ENCODE results near the gene ABCC2. TPM values are rescaled to one million over a fixed set of nuclear protein-coding genes. Genes with fewer than 3 reads are reported as not detected.

The ABCC2 gene
- total and polyA plus RNA-seq, 2 experiments from 2014 or later, result 0.45 to 2.4 TPM

DNA sequence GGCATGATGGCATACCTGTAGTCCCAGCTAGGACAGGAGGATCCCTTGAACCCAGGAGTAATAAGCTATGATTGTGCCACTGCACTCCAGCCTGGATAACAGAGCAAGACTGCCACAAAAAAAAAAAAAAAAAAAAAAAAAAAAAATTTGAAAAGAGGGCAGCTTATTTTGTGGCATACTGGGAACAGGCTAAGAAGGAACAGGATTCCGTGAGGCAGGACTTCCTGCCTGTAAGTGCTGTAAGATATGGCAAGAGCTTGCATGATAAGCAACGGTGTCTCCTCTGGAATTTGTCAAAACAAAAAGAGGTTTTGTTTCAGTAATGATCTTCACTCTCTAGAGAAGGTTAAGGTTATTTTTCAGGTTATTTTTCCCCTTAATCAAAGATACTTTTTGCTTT, 101.1 kb downstream of the ABCC2 start:
- no peaks in the 10 kb centered on the region for H3K9me3 Mint-ChIP-seq
- DNase-seq (ENCODE audit: low spot score), result no peak
- Histone ChIP-seq H3F3A (replicated peaks; ENCODE audit: low read depth) (peaks cover 10% of the 10 kb centered on the region), H3K27ac (ENCODE audit: low read depth) (no peak overlapping the region), H3K9me2 (ENCODE audit: insufficient read depth) (no peaks in the 10 kb centered on the region), H3K36me3 (ENCODE audit: insufficient read depth) (peaks cover 99% of the 10 kb centered on the region), H3K4me2 (no peak overlapping the region), H3K27me3 (ENCODE audit: insufficient read depth) (no peaks in the 10 kb centered on the region), H3K4me1 (ENCODE audit: insufficient read depth) (no peaks in the 10 kb centered on the region), H3K79me2 (replicated peaks; ENCODE audit: insufficient read depth) (peaks cover 10% of the 10 kb centered on the region; the same call in 1 of the 2 replicates), H3K4me3 (no peak overlapping the region), H2AFZ (no peak overlapping the region), H4K20me1 (replicated peaks; ENCODE audit: insufficient read depth) (peaks cover 29% of the 10 kb centered on the region)
- peaks cover 5% of the 10 kb centered on the region for H3K27me3 Mint-ChIP-seq (ENCODE audit: insufficient read depth, low read depth, poor library complexity)
- no peak for ATAC-seq
- TF ChIP-seq NANOG (IDR thresholded peaks at IDR 0.05; ENCODE audit: borderline replicate concordance) (no peak), CREB1 (CRISPR knock-in tag; IDR thresholded peaks at IDR 0.05; ENCODE audit: low read depth) (no peak), JUNB (IDR thresholded peaks at IDR 0.05; ENCODE audit: unreplicated experiment) (no peak), ZNF331 (CRISPR knock-in tag; IDR thresholded peaks at IDR 0.05; ENCODE audit: low read depth) (no peak), EZH2 (IDR thresholded peaks at IDR 0.05; ENCODE audit: low read depth, unreplicated experiment) (no peak), ZNF114 (CRISPR knock-in tag; IDR thresholded peaks at IDR 0.05) (no peak), STAT1 (IDR thresholded peaks at IDR 0.05; ENCODE audit: unreplicated experiment) (no peak), POLR2AphosphoS5 (IDR thresholded peaks at IDR 0.05; ENCODE audit: low read depth) (no peak), EZH2phosphoT487 (IDR thresholded peaks at IDR 0.05; ENCODE audit: unreplicated experiment) (no peak)
- TF ChIP-seq, protein P1, sequence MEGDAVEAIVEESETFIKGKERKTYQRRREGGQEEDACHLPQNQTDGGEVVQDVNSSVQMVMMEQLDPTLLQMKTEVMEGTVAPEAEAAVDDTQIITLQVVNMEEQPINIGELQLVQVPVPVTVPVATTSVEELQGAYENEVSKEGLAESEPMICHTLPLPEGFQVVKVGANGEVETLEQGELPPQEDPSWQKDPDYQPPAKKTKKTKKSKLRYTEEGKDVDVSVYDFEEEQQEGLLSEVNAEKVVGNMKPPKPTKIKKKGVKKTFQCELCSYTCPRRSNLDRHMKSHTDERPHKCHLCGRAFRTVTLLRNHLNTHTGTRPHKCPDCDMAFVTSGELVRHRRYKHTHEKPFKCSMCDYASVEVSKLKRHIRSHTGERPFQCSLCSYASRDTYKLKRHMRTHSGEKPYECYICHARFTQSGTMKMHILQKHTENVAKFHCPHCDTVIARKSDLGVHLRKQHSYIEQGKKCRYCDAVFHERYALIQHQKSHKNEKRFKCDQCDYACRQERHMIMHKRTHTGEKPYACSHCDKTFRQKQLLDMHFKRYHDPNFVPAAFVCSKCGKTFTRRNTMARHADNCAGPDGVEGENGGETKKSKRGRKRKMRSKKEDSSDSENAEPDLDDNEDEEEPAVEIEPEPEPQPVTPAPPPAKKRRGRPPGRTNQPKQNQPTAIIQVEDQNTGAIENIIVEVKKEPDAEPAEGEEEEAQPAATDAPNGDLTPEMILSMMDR (conservative IDR thresholded peaks at IDR 0.05; ENCODE audit: low read depth in 2 of 2), result no peak
- TF ChIP-seq, protein P2, sequence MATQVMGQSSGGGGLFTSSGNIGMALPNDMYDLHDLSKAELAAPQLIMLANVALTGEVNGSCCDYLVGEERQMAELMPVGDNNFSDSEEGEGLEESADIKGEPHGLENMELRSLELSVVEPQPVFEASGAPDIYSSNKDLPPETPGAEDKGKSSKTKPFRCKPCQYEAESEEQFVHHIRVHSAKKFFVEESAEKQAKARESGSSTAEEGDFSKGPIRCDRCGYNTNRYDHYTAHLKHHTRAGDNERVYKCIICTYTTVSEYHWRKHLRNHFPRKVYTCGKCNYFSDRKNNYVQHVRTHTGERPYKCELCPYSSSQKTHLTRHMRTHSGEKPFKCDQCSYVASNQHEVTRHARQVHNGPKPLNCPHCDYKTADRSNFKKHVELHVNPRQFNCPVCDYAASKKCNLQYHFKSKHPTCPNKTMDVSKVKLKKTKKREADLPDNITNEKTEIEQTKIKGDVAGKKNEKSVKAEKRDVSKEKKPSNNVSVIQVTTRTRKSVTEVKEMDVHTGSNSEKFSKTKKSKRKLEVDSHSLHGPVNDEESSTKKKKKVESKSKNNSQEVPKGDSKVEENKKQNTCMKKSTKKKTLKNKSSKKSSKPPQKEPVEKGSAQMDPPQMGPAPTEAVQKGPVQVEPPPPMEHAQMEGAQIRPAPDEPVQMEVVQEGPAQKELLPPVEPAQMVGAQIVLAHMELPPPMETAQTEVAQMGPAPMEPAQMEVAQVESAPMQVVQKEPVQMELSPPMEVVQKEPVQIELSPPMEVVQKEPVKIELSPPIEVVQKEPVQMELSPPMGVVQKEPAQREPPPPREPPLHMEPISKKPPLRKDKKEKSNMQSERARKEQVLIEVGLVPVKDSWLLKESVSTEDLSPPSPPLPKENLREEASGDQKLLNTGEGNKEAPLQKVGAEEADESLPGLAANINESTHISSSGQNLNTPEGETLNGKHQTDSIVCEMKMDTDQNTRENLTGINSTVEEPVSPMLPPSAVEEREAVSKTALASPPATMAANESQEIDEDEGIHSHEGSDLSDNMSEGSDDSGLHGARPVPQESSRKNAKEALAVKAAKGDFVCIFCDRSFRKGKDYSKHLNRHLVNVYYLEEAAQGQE (IDR thresholded peaks at IDR 0.05; ENCODE audit: unreplicated experiment), result no peak
- TF ChIP-seq, protein P3, sequence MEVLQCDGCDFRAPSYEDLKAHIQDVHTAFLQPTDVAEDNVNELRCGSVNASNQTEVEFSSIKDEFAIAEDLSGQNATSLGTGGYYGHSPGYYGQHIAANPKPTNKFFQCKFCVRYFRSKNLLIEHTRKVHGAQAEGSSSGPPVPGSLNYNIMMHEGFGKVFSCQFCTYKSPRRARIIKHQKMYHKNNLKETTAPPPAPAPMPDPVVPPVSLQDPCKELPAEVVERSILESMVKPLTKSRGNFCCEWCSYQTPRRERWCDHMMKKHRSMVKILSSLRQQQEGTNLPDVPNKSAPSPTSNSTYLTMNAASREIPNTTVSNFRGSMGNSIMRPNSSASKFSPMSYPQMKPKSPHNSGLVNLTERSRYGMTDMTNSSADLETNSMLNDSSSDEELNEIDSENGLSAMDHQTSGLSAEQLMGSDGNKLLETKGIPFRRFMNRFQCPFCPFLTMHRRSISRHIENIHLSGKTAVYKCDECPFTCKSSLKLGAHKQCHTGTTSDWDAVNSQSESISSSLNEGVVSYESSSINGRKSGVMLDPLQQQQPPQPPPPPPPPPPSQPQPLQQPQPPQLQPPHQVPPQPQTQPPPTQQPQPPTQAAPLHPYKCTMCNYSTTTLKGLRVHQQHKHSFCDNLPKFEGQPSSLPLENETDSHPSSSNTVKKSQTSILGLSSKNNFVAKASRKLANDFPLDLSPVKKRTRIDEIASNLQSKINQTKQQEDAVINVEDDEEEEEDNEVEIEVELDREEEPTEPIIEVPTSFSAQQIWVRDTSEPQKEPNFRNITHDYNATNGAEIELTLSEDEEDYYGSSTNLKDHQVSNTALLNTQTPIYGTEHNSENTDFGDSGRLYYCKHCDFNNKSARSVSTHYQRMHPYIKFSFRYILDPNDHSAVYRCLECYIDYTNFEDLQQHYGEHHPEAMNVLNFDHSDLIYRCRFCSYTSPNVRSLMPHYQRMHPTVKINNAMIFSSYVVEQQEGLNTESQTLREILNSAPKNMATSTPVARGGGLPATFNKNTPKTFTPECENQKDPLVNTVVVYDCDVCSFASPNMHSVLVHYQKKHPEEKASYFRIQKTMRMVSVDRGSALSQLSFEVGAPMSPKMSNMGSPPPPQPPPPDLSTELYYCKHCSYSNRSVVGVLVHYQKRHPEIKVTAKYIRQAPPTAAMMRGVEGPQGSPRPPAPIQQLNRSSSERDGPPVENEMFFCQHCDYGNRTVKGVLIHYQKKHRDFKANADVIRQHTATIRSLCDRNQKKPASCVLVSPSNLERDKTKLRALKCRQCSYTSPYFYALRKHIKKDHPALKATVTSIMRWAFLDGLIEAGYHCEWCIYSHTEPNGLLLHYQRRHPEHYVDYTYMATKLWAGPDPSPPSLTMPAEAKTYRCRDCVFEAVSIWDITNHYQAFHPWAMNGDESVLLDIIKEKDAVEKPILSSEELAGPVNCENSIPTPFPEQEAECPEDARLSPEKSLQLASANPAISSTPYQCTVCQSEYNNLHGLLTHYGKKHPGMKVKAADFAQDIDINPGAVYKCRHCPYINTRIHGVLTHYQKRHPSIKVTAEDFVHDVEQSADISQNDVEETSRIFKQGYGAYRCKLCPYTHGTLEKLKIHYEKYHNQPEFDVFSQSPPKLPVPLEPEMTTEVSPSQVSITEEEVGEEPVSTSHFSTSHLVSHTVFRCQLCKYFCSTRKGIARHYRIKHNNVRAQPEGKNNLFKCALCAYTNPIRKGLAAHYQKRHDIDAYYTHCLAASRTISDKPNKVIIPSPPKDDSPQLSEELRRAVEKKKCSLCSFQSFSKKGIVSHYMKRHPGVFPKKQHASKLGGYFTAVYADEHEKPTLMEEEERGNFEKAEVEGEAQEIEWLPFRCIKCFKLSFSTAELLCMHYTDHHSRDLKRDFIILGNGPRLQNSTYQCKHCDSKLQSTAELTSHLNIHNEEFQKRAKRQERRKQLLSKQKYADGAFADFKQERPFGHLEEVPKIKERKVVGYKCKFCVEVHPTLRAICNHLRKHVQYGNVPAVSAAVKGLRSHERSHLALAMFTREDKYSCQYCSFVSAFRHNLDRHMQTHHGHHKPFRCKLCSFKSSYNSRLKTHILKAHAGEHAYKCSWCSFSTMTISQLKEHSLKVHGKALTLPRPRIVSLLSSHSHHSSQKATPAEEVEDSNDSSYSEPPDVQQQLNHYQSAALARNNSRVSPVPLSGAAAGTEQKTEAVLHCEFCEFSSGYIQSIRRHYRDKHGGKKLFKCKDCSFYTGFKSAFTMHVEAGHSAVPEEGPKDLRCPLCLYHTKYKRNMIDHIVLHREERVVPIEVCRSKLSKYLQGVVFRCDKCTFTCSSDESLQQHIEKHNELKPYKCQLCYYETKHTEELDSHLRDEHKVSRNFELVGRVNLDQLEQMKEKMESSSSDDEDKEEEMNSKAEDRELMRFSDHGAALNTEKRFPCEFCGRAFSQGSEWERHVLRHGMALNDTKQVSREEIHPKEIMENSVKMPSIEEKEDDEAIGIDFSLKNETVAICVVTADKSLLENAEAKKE (CRISPR knock-in tag; IDR thresholded peaks at IDR 0.05), result no peak
- TF ChIP-seq, protein P4, sequence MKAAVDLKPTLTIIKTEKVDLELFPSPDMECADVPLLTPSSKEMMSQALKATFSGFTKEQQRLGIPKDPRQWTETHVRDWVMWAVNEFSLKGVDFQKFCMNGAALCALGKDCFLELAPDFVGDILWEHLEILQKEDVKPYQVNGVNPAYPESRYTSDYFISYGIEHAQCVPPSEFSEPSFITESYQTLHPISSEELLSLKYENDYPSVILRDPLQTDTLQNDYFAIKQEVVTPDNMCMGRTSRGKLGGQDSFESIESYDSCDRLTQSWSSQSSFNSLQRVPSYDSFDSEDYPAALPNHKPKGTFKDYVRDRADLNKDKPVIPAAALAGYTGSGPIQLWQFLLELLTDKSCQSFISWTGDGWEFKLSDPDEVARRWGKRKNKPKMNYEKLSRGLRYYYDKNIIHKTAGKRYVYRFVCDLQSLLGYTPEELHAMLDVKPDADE (IDR thresholded peaks at IDR 0.05), result no peak
- H3K27ac Mint-ChIP-seq, result no peak overlapping the region
- peaks cover 99% of the 10 kb centered on the region for H3K36me3 Mint-ChIP-seq (ENCODE audit: low read depth)
- H3K4me3 Mint-ChIP-seq, result no peak overlapping the region
- no peaks in the 10 kb centered on the region; the same call in 2 of the 3 replicates for H3K4me1 Mint-ChIP-seq

All from GM23338 (cell line).